IPS DF 6.9 (cell line): ENCODE data around the gene RCCD1.

ENCODE experiments used
- DNase-seq: peaks from one replicate; pipeline ENCODE4 v3.0.0-alpha.2; 2013; ENCODE audit warnings: low read depth, low spot score
- H3K27ac ChIP-seq: one replicate; pipeline ENCODE4 v1.5.1; 2013; ENCODE audit warnings: low read length, control low read depth
- H3K27me3 ChIP-seq: 2 replicates; pipeline ENCODE4 v1.6.1; 2013; ENCODE audit warnings: mild to moderate bottlenecking, low read length; ENCODE audit not compliant: control insufficient read depth, insufficient read depth
- H3K36me3 ChIP-seq: 2 replicates; pipeline ENCODE4 v1.6.1; 2013; ENCODE audit warnings: low read length; ENCODE audit not compliant: control insufficient read depth, insufficient read depth
- H3K4me1 ChIP-seq: 2 replicates; pipeline ENCODE4 v1.6.1; 2013; ENCODE audit warnings: low read length; ENCODE audit not compliant: control insufficient read depth, insufficient read depth
- H3K4me3 ChIP-seq: 2 replicates; pipeline ENCODE4 v1.5.1; 2013; ENCODE audit warnings: mild to moderate bottlenecking, low read length
- H3K9me3 ChIP-seq: 2 replicates; pipeline ENCODE4 v1.6.1; 2013; ENCODE audit warnings: low read length, inconsistent platforms; ENCODE audit not compliant: control insufficient read depth, insufficient read depth
- WGBS: extraction: QIAGEN DNeasy Blood & Tissue Kit; methylation state at CpG from one replicate; pipeline ENCODE4 v1.1.7; 2013; ENCODE audit warnings: mixed read lengths, missing lambda C conversion rate; ENCODE audit not compliant: insufficient read length, insufficient coverage; 5-methylcytosine and 5-hydroxymethylcytosine counted together

The RCCD1 gene

DNA sequence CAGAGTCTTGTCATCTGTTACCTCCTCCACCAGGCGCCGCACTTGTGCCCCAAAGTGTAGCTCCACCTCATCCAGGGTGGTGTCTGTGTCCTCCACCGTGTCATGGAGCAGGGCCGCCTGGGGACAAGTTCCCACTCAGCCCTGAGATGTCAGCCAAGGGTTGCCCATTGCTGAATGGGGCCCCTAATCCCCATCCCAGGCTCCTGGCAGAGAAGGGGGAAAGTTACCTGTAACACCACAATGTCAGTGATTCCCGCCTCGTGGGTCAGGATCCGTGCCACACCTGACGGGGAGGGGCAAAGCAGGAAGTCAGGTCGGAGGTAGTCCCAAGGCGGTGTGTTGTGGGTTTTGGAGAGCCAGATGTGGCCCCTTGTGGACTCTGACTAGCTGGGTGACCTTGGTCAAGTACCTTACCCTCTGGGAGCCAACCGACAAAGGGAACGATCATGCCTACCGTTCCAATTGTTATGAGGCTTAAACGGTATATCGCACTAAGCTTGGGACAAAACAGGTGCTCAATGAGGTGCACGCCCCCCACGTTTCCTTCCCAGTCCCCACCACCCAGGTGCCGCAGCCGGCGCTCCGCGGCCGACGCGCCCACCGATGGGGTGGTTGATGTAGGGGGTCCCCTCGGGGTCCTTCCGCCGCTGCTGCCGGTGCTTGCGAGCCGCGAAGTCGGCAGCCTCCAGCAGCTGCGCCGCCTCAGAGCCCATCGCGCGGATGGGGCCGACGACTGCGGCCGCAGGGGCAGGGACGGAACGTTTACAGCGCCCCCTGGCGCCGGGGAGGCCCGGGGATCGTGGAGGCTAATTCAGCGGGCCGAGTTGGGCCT is 22.6 kb upstream of the RCCD1 start, which contains the start of gene HDDC3:
TSS of gene HDDC3 (minus strand) at position 722 of the 832 bp plus-strand sequence. CDS start at position 713, 9 bp downstream.
- no peak for DNase-seq
- Histone ChIP-seq H3K27me3 (no peaks in the 10 kb centered on the region), H3K9me3 (no peaks in the 10 kb centered on the region), H3K36me3 (no peaks in the 10 kb centered on the region), H3K27ac (no peak within 1 kb of the TSS), H3K4me1 (peaks cover 1% of the 10 kb centered on the region; the same call in 1 of the 2 replicates), H3K4me3 (peak within 1 kb of the TSS; percentile 84)
- WGBS: no CpG with 5 or more reads among the region's 52 CpGs

GRCh38 chr15:90932660-90932991 is 22.1 kb upstream of the RCCD1 start:
- Histone ChIP-seq H3K9me3 (no peaks in the 10 kb centered on the region), H3K27ac (no peak overlapping the region), H3K36me3 (no peaks in the 10 kb centered on the region), H3K27me3 (no peaks in the 10 kb centered on the region), H3K4me3 (no peak overlapping the region; the same call in 1 of the 2 replicates), H3K4me1 (peaks cover 1% of the 10 kb centered on the region; the same call in 1 of the 2 replicates)
- no peak for DNase-seq
- no CpG with 5 or more reads among the region's 5 CpGs for WGBS

DNA sequence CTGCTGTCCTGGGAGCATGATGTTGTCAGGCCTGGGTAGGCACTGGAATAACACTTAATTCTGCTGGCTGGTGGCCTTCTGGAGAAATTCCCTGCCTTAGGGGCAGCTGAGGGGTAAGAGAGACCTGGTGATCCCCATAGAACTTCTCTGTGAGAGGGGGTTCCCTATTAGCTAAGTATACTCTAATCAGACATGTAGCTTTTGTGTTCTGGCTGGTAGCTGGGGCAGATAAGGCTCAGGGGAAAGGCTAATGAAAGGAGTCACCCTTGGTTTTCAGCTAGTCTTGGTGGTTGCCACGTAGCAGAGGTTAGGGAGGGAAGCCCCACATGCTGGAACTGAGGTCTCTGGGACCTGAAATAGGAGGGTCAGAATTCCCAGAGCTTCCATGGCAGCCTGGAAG is 21.4 kb upstream of the RCCD1 start:
- no CpG with 5 or more reads among the region's 1 CpG for WGBS
- Histone ChIP-seq H3K9me3 (no peaks in the 10 kb centered on the region), H3K4me1 (peaks cover 1% of the 10 kb centered on the region; the same call in 1 of the 2 replicates), H3K36me3 (no peaks in the 10 kb centered on the region), H3K27ac (no peak overlapping the region), H3K4me3 (no peak overlapping the region), H3K27me3 (no peaks in the 10 kb centered on the region)
- DNase-seq: no peak

DNA sequence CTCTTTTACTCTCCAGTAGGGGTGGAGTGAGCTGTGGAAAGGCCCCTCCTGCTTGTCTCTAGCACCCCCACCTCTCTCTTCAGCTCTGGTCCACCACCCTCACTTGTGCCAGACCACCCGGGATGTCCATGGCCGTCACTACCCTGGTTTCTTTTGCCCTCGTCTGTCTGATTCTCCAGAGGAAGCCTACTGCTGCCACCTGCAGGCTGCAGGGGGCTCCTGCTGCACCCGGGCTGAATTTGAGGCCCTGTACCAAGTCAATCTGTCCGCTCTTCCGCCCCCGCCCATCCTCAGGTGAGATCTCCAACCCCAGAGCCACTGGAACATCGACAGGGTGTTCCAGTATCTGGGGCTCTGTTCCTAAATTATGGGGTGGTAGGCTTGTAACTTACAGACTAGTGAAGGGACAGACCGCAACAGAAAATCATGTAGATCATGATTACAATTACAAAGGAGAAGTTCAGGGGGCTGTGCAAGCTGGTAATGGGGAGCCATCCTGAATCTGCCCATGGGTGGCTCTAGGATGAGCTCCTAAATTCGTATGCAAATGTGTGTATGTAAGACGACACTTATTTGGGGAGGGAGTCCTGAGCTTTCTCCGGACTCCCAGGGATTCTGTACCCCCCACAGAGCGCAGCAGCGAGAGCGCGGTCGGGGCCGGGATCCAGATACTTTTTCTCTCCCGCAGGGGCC is 20.3 kb upstream of the RCCD1 start:
- WGBS: no CpG with 5 or more reads among the region's 19 CpGs
- Histone ChIP-seq H3K27me3 (no peaks in the 10 kb centered on the region), H3K36me3 (no peaks in the 10 kb centered on the region), H3K9me3 (no peaks in the 10 kb centered on the region), H3K27ac (no peak overlapping the region), H3K4me1 (peaks cover 1% of the 10 kb centered on the region; the same call in 1 of the 2 replicates), H3K4me3 (peak overlapping the region; percentile 56; the same call in 1 of the 2 replicates)
- DNase-seq: peak; percentile 91

- Histone ChIP-seq H3K36me3 (peaks cover 2% of the 10 kb centered on the region; the same call in 1 of the 2 replicates), H3K4me3 (peak within 1 kb of the TSS; percentile 56; the same call in 1 of the 2 replicates), H3K27ac (no peak within 1 kb of the TSS), H3K4me1 (peaks cover 1% of the 10 kb centered on the region; the same call in 1 of the 2 replicates), H3K27me3 (no peaks in the 10 kb centered on the region), H3K9me3 (no peaks in the 10 kb centered on the region)
- no peak for DNase-seq
- no CpG with 5 or more reads among the region's 65 CpGs for WGBS
Measured at GRCh38 chr15:90934949-90935751, 19.5 kb upstream of the RCCD1 start, which contains the start of gene UNC45A. UNC45A (plus strand) TSS chr15:90935285; CDS start chr15:90935325, 40 bp downstream.

- Histone ChIP-seq H3K27me3 (no peaks in the 10 kb centered on the region), H3K36me3 (peaks cover 7% of the 10 kb centered on the region; the same call in 1 of the 2 replicates), H3K9me3 (no peaks in the 10 kb centered on the region), H3K27ac (no peak overlapping the region), H3K4me1 (peaks cover 1% of the 10 kb centered on the region; the same call in 1 of the 2 replicates), H3K4me3 (no peak overlapping the region)
- no peak for DNase-seq
- no CpG with 5 or more reads among the region's 1 CpG for WGBS
Measured at GRCh38 chr15:90936823-90937222, 17.9 kb upstream of the RCCD1 start.

DNA sequence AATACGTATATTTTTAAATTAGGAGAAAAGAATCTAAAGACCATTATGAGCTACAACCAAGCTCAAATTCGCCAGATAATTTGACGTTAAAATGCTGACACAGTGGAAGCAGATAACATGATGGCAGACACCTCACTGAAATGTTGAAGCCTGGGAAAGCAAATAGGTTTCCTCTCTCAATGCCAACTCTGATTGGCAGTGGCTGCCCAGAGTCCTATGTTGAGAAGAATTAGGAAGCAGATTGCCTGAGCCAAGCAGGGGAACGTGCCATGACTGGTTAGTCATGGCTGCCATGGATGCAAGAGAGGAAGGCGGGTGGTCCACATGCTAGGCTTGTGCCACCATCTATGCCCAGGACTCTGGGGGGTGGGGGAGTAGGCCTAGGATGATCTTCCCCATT is 16.4 kb upstream of the RCCD1 start:
- no peaks in the 10 kb centered on the region for H3K27me3 ChIP-seq
- H3K9me3 ChIP-seq: no peaks in the 10 kb centered on the region
- peaks cover 7% of the 10 kb centered on the region; the same call in 1 of the 2 replicates for H3K36me3 ChIP-seq
- no peak overlapping the region for H3K27ac ChIP-seq
- no peak for DNase-seq
- WGBS: no CpG with 5 or more reads among the region's 5 CpGs
- H3K4me1 ChIP-seq: peaks cover 1% of the 10 kb centered on the region; the same call in 1 of the 2 replicates
- H3K4me3 ChIP-seq: no peak overlapping the region

- Histone ChIP-seq H3K4me1 (peaks cover 1% of the 10 kb centered on the region; the same call in 1 of the 2 replicates), H3K27me3 (no peaks in the 10 kb centered on the region), H3K36me3 (peaks cover 7% of the 10 kb centered on the region; the same call in 1 of the 2 replicates), H3K27ac (no peak overlapping the region), H3K4me3 (no peak overlapping the region), H3K9me3 (no peaks in the 10 kb centered on the region)
- DNase-seq: no peak
- WGBS: no CpG with 5 or more reads among the region's 7 CpGs
Measured at GRCh38 chr15:90939756-90940155, 14.9 kb upstream of the RCCD1 start.

DNA sequence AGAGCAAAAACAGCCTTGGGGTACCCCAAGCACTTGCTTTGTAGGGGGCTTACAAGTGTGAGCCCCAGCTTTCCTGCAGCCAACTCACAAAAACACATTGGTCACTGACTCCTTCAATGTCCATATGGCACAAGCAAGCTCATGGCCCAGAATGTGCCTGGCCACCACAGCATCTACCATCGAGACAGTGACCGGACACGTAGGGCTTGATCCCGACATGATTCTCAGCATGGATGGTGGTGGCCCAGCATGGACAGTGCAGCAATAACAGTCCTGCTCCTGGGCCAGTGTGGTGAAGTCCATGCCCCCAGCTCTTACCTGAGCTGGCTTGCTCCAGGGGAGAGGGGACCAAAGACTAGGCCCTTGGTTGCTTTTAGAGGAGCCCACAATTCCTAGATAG is 13.6 kb upstream of the RCCD1 start:
- no peak overlapping the region for H3K27ac ChIP-seq
- H3K4me1 ChIP-seq: no peaks in the 10 kb centered on the region; the same call in 1 of the 2 replicates
- H3K9me3 ChIP-seq: no peaks in the 10 kb centered on the region
- no CpG with 5 or more reads among the region's 4 CpGs for WGBS
- no peak for DNase-seq
- no peak overlapping the region for H3K4me3 ChIP-seq
- no peaks in the 10 kb centered on the region for H3K27me3 ChIP-seq
- H3K36me3 ChIP-seq: peaks cover 7% of the 10 kb centered on the region; the same call in 1 of the 2 replicates
